DOHH2 (cell line): ENCODE measurements around the gene ANGPT4.

Experiments
- H3F3A ChIP-seq: fragments of 200-600 bp; sonication (generic), shearing (Covaris generic); 2 replicates; pipeline ENCODE4 v1.6.0; 2016; ENCODE audit warnings: antibody characterized with exemption, mild to moderate bottlenecking; ENCODE audit not compliant: control insufficient read depth, insufficient read depth
- H3K27ac ChIP-seq: fragments of 200-600 bp; sonication (generic); 2 replicates; pipeline ENCODE4 v1.5.1; 2014; ENCODE audit warnings: low read depth, mild to moderate bottlenecking, low read length, moderate library complexity
- H3K27me3 ChIP-seq: fragments of 200-600 bp; sonication (generic); 2 replicates; pipeline ENCODE4 v1.6.1; 2014; ENCODE audit warnings: mild to moderate bottlenecking, low read length, mixed read lengths; ENCODE audit not compliant: control insufficient read depth
- H3K36me3 ChIP-seq: fragments of 200-600 bp; sonication (generic); 2 replicates; pipeline ENCODE4 v1.6.1; 2014; ENCODE audit warnings: mild to moderate bottlenecking, low read length, moderate library complexity, mixed read lengths; ENCODE audit not compliant: control insufficient read depth
- H3K4me1 ChIP-seq: fragments of 200-600 bp; sonication (generic); 2 replicates; pipeline ENCODE4 v1.6.1; 2014; ENCODE audit warnings: mild to moderate bottlenecking, low read length, mixed read lengths; ENCODE audit not compliant: control insufficient read depth
- H3K4me2 ChIP-seq: fragments of 200-600 bp; sonication (generic); 2 replicates; pipeline ENCODE4 v1.6.0; 2014; ENCODE audit warnings: mild to moderate bottlenecking, low read length, moderate library complexity
- H3K4me3 ChIP-seq: fragments of 200-600 bp; sonication (generic); 2 replicates; pipeline ENCODE4 v1.5.1; 2014; ENCODE audit warnings: mild to moderate bottlenecking, low read length, mixed read lengths
- H3K79me2 ChIP-seq: fragments of 200-600 bp; sonication (generic); 2 replicates; pipeline ENCODE4 v1.6.1; 2014; ENCODE audit warnings: mild to moderate bottlenecking, low read length, mixed read lengths; ENCODE audit not compliant: control insufficient read depth
- H3K9me2 ChIP-seq: fragments of 200-600 bp; sonication (generic); replicated peaks from 2 replicates; pipeline ENCODE4 v1.6.1; 2014; ENCODE audit warnings: mild to moderate bottlenecking, low read length, mixed read lengths; ENCODE audit not compliant: control insufficient read depth
- H3K9me3 ChIP-seq: fragments of 200-600 bp; sonication (generic); 2 replicates; pipeline ENCODE4 v1.6.1; 2014; ENCODE audit warnings: antibody characterized with exemption, low read length, mixed read lengths; ENCODE audit not compliant: control insufficient read depth, insufficient read depth
- H4K20me1 ChIP-seq: fragments of 200-600 bp; sonication (generic); 2 replicates; pipeline ENCODE4 v1.6.0; 2014; ENCODE audit warnings: low read depth, mild to moderate bottlenecking, antibody characterized with exemption, low read length, moderate library complexity; ENCODE audit not compliant: control insufficient read depth, insufficient read depth
- EZH2phosphoT487 ChIP-seq: fragments of 200-600 bp; sonication (generic); IDR thresholded peaks from 2 replicates; pipeline ENCODE4 v1.6.1; 2017; ENCODE audit warnings: borderline replicate concordance, mild to moderate bottlenecking, antibody characterized with exemption, low read length, moderate library complexity, mixed read lengths
- TF ChIP-seq, protein P1 (sequence below): fragments of 200-600 bp; sonication (generic); IDR thresholded peaks from one replicate; pipeline ENCODE4 v1.5.1; 2014; ENCODE audit warnings: antibody characterized with exemption, mild to moderate bottlenecking, low read depth, low read length; ENCODE audit not compliant: poor library complexity, severe bottlenecking

The ANGPT4 gene

DNA sequence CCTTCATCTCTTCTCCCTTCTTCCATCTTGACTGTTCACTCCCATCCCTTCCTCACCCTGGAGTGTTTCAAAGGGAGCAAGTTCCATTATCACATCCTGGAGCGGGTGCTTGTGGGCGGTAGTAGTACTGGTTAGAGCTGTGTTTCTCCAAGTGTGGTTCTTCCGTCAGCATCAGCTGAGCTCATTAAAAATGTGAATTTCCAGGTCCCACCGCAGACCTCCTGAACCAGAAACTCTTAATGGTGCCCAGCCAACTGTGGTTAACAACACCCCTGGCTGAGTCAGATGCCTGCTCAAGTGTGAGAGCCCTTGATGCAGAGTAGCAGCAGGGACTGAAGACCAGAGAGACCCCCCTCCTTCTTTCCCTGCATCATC, 24.4 kb downstream of the ANGPT4 start:
- no peaks in the 10 kb centered on the region for H3K36me3 ChIP-seq
- H3K4me3 ChIP-seq = no peak overlapping the region
- H3K4me1 ChIP-seq = peaks cover 11% of the 10 kb centered on the region
- no peaks in the 10 kb centered on the region for H3K9me3 ChIP-seq
- H3K9me2 ChIP-seq = no peaks in the 10 kb centered on the region
- no peaks in the 10 kb centered on the region for H3K79me2 ChIP-seq
- no peaks in the 10 kb centered on the region for H3F3A ChIP-seq
- H3K4me2 ChIP-seq = no peak overlapping the region
- H4K20me1 ChIP-seq = no peaks in the 10 kb centered on the region
- H3K27ac ChIP-seq = no peak overlapping the region
- H3K27me3 ChIP-seq = peaks cover 18% of the 10 kb centered on the region
- no peak for TF ChIP-seq EZH2phosphoT487
- TF ChIP-seq, protein P1, sequence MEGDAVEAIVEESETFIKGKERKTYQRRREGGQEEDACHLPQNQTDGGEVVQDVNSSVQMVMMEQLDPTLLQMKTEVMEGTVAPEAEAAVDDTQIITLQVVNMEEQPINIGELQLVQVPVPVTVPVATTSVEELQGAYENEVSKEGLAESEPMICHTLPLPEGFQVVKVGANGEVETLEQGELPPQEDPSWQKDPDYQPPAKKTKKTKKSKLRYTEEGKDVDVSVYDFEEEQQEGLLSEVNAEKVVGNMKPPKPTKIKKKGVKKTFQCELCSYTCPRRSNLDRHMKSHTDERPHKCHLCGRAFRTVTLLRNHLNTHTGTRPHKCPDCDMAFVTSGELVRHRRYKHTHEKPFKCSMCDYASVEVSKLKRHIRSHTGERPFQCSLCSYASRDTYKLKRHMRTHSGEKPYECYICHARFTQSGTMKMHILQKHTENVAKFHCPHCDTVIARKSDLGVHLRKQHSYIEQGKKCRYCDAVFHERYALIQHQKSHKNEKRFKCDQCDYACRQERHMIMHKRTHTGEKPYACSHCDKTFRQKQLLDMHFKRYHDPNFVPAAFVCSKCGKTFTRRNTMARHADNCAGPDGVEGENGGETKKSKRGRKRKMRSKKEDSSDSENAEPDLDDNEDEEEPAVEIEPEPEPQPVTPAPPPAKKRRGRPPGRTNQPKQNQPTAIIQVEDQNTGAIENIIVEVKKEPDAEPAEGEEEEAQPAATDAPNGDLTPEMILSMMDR = no peak

DNA sequence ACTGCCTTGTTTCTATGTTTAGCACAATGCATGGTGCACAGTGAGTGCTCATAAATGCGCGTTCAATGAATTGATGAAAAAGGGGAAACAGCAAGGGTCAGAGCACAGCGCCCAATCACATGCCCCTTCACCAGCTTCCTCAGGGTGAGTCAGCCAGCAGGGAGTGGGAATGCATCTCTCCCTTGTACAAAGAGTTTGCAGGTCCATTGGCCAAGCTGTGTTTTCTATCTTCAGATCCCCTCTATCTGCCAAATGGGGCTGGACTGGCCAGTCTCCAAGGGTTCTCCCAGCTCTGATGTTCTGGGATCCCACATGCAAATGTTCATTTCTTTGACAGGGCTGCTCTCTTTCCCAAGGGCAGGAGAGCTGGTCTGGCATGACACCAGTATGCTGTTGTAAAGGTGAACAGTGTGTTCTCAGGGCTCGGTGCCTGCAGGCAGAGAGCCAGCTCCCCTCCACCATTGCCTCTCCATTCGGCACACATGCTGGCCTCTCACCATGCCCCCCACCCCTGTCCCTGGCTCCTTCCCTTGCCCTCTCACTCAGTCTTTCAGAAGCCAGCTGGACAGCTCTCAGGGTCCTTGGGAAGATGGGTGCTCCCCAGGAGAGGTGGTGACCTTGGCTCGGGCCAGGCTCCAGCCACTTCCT, 25.0 kb downstream of the ANGPT4 start:
- H3K79me2 ChIP-seq = no peaks in the 10 kb centered on the region
- no peaks in the 10 kb centered on the region for H4K20me1 ChIP-seq
- H3K9me3 ChIP-seq = no peaks in the 10 kb centered on the region
- TF ChIP-seq EZH2phosphoT487 = no peak
- TF ChIP-seq, protein P1 = no peak
- H3K27ac ChIP-seq = no peak overlapping the region
- H3K4me2 ChIP-seq = no peak overlapping the region
- peaks cover 23% of the 10 kb centered on the region for H3K27me3 ChIP-seq
- H3K36me3 ChIP-seq = no peaks in the 10 kb centered on the region
- no peaks in the 10 kb centered on the region for H3K9me2 ChIP-seq
- no peaks in the 10 kb centered on the region for H3F3A ChIP-seq
- H3K4me3 ChIP-seq = no peak overlapping the region
- peaks cover 11% of the 10 kb centered on the region for H3K4me1 ChIP-seq

DNA sequence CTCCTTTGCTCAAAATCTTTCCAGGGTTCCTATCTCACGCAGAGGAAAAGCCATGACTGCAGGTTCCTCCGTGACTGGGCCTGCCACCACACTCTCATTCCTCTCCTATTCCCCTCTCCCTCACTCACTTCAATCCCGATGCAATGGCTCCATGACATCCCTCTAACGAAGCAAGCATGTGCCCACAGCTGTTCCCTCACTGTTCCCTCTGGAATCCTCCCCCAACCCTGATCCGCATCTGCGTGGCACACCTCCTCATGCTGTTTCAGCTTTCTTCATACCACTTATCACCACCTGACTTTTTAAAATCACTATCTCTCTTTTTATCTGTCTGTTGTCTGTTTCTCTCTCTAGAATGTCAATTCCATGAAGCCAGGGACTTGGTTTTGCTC, 25.5 kb downstream of the ANGPT4 start:
- Histone ChIP-seq H3K4me2 (no peak overlapping the region), H3K27me3 (peaks cover 23% of the 10 kb centered on the region), H3K9me2 (no peaks in the 10 kb centered on the region), H3K79me2 (no peaks in the 10 kb centered on the region), H3K27ac (no peak overlapping the region), H3K4me3 (no peak overlapping the region), H3K36me3 (no peaks in the 10 kb centered on the region), H3F3A (no peaks in the 10 kb centered on the region), H4K20me1 (no peaks in the 10 kb centered on the region), H3K4me1 (peaks cover 11% of the 10 kb centered on the region), H3K9me3 (no peaks in the 10 kb centered on the region)
- TF ChIP-seq, protein P1 = no peak
- no peak for TF ChIP-seq EZH2phosphoT487
